Epithelial cell of proximal tubule (primary cell): ENCODE results near the gene BLMH. TPM values are rescaled to one million over a fixed set of nuclear protein-coding genes. Genes with fewer than 3 reads are reported as not detected.
A peak's percentile ranks its signal among the peaks of the same experiment; 100 is the strongest.

Experiments
- DNase-seq: peaks from one replicate; pipeline ENCODE4 v3.0.0-alpha.2; 2011; ENCODE audit warnings: low read depth
- H3K4me3 ChIP-seq: 2 replicates; pipeline ENCODE4 v1.5.1; 2011; ENCODE audit warnings: low read depth, mild to moderate bottlenecking, low read length
- CTCF ChIP-seq: conservative IDR thresholded peaks from 2 replicates; pipeline ENCODE4 v1.5.1; 2012; ENCODE audit warnings: low read depth, mild to moderate bottlenecking, low read length
- total RNA-seq: library from RNA; depleted of rRNA; stranded (reverse); fragments of >200 nt; gene quantifications from 2 replicates; pipeline ENCODE4 v1.2.3, GENCODE V29; 2015

The BLMH gene
- total RNA-seq, 1 donor from 2014 or later = 16.8 TPM

- no peak for TF ChIP-seq CTCF
- DNase-seq = no peak
Observed at GRCh38 chr17:30309591-30309990, 17.8 kb upstream of the BLMH start.

GRCh38 chr17:30308406-30308805 lies 16.7 kb upstream of the BLMH start:
- no peak for DNase-seq
- no peak overlapping the region for H3K4me3 ChIP-seq
- no peak for TF ChIP-seq CTCF

More at GRCh38 chr17:30309591-30309990, 17.8 kb upstream of the BLMH start:
- no peak overlapping the region for H3K4me3 ChIP-seq

DNA sequence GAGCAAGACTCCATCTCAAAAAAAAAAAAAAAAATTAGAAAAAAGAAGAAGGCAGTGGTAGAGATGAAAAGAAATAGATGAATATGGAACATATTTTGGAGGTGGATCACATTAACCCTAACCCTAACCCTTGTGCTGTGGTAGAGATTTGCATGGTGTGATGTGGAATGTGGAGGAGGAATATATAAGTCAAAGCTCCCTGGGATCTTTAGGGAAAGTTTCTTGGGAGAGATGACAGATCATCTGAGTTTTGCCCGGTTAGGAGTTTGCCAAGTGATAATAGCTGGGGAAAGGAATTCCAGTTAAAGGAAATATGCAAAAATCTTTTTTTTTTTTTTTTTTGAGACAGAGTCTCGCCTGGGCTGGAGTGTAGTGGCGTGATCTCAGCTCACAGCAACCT lies 13.0 kb upstream of the BLMH start:
- no peak for TF ChIP-seq CTCF
- no peak overlapping the region for H3K4me3 ChIP-seq
- DNase-seq = no peak

- no peak overlapping the region for H3K4me3 ChIP-seq
- DNase-seq = no peak
- TF ChIP-seq CTCF = no peak
Observed at GRCh38 chr17:30302241-30302640, 10.5 kb upstream of the BLMH start.

GRCh38 chr17:30300818-30301217 lies 9.1 kb upstream of the BLMH start:
- TF ChIP-seq CTCF = no peak
- DNase-seq = no peak
- H3K4me3 ChIP-seq = no peak overlapping the region

DNA sequence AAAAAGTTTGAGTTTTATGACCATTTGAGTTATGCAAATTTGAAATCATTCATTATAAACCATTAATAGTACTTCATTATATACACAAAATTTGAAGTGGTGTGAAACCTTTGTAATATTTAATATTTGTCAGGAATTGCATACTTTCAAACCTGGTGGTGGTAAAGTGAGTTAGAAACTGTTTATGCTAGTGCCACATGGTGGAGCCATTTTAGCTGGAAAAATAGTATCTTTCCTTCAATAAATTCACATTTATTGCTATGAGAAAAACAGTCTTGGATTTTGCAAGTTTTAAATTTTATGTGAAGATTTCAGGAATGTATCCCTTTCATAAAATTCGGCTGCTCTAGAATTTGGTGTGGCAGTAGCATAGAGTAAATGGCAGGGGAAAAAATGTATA lies 7.3 kb upstream of the BLMH start:
- H3K4me3 ChIP-seq = no peak overlapping the region
- DNase-seq = no peak
- peak; percentile 60 for TF ChIP-seq CTCF

GRCh38 chr17:30297715-30298114 lies 6.0 kb upstream of the BLMH start:
- no peak for DNase-seq
- no peak for TF ChIP-seq CTCF
- H3K4me3 ChIP-seq = no peak overlapping the region
